Brain microvascular endothelial cell (primary cell): ENCODE results near the gene UBE2G2.
"Not testable (repeated sequence)": the region's sequence is repeated elsewhere in the genome, so short reads cannot be mapped to it uniquely, and the experiment has no call there.

Source experiments
- DNase-seq: peaks from one replicate; pipeline ENCODE4 v3.0.0-alpha.2; 2020
- H3K27ac ChIP-seq: fragments of 250-450 bp; sonication (Bioruptor Pico); 2 replicates; pipeline ENCODE4 v1.5.1; 2020; ENCODE audit warnings: mild to moderate bottlenecking, moderate library complexity
- H3K27me3 ChIP-seq: fragments of 250-450 bp; sonication (Bioruptor Pico); replicated peaks from 2 replicates; pipeline ENCODE4 v1.5.1; 2020; ENCODE audit warnings: mild to moderate bottlenecking
- H3K36me3 ChIP-seq: fragments of 250-450 bp; sonication (Bioruptor Pico); replicated peaks from 2 replicates; pipeline ENCODE4 v1.5.1; 2020; ENCODE audit warnings: mild to moderate bottlenecking
- H3K4me3 ChIP-seq: 2 replicates; pipeline ENCODE4 v1.5.1; 2011; ENCODE audit warnings: low read depth, mild to moderate bottlenecking, control low read depth, low read length, moderate library complexity
- in situ Hi-C: cut with HindIII; loops from 2 replicates; pipeline ENCODE4 v1.10.0; 2017; ENCODE audit warnings: low sequenced_read_pairs, low pct_ligation_motif_present
- TF ChIP-seq, protein P1 (sequence below): IDR thresholded peaks from 2 replicates; pipeline ENCODE4 v1.5.1; 2011; ENCODE audit warnings: low read depth, mild to moderate bottlenecking, moderate library complexity, low read length, control low read depth, inconsistent platforms; ENCODE audit errors: missing control alignments

UBE2G2 gene

DNA sequence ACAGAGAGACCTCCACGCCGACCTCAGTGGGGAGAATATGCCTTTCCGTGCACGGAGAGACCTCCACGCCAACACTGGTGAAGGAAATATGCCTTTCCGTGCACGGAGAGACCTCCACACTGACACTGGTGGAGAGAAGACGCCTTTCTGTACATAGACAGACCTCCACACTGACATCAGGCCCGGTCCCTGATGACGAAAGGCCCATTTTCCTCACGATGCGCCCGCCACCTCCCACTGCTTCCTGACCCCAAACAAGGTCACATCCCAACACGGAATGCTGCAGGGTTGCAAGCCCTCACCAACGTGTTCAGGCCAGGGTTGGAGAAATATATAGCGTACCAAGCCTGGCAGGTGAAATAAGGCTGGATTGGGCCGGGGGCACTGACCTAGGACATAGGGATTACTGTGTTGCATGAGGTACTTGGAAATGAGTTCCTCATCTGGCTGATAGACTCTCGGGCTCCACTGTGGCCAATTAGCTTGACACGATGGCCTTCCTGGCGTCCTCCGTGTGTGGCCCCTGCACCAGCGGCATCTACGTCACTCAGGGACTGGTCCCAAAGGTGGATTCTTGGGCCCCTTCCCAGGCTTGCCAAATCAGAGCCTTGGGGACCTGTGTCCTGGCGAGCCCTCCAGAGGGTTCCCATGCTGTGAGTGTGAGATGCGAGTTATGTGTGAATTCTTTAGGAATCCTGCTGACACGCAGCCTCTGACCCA is 32.8 kb upstream of the UBE2G2 start:
- H3K27ac ChIP-seq: no peak overlapping the region
- in situ Hi-C loops: no loop called here
- no peak for DNase-seq
- no peak overlapping the region for H3K4me3 ChIP-seq
- H3K27me3 ChIP-seq: peaks cover 3% of the 10 kb centered on the region
- TF ChIP-seq, protein P1, sequence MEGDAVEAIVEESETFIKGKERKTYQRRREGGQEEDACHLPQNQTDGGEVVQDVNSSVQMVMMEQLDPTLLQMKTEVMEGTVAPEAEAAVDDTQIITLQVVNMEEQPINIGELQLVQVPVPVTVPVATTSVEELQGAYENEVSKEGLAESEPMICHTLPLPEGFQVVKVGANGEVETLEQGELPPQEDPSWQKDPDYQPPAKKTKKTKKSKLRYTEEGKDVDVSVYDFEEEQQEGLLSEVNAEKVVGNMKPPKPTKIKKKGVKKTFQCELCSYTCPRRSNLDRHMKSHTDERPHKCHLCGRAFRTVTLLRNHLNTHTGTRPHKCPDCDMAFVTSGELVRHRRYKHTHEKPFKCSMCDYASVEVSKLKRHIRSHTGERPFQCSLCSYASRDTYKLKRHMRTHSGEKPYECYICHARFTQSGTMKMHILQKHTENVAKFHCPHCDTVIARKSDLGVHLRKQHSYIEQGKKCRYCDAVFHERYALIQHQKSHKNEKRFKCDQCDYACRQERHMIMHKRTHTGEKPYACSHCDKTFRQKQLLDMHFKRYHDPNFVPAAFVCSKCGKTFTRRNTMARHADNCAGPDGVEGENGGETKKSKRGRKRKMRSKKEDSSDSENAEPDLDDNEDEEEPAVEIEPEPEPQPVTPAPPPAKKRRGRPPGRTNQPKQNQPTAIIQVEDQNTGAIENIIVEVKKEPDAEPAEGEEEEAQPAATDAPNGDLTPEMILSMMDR: no peak
- no peaks in the 10 kb centered on the region for H3K36me3 ChIP-seq

DNA sequence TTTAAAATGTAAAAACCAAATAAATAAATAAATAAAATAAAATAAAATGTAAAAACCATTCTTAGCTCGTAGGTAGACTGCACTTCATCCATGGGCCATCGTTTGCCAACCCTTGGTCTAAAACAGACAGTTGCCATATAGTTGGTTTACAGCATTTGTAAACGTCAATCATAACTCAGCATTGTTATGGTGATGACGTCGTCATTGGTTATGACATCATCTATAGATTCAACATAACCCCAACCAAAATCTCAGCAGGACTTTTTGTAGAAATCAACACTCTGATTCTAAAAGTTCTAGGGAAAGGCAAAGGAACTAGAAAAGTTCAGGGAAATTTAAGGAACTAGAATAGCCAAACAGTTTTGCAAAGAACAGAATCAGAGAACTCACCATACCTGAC is 32.0 kb upstream of the UBE2G2 start:
- TF ChIP-seq, protein P1: no peak
- Histone ChIP-seq H3K4me3 (no peak overlapping the region), H3K27ac (no peak overlapping the region), H3K36me3 (no peaks in the 10 kb centered on the region), H3K27me3 (peaks cover 3% of the 10 kb centered on the region)
- in situ Hi-C loops: no loop called here
- no peak for DNase-seq

DNA sequence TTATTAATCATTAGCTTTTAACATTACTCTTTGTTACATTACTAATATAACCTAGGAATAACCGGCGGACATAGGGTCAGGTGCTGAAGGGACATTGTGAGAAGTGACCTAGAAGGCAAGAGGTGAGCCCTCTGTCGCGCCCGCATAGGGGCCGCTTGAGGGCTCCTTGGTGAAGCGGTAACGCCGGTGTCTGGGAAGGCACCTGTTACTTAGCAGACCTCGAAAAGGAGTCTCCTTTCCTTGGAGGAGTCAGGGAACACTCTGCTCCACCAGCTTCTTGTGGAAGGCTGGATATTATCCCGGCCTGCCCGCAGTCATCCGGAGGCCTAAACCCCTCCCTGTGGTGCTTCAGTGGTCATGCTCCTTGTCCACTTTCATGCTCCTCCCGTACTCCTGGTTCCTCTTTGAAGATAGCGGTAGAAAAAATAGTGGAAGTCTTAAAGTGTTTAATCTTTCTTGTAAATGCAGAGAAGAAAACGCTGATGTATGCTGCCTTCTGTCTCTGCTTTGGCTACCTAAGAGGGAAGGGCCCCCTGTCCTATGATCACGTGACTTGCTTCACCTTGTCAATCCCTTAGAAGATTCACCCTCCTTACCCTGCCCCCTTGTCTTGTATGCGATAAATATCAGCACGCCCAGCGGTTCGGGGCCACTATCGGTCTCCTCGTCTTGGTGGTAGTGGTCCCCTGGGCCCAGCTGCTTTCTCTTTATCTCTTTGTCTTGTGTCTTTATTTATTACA is 31.1 kb upstream of the UBE2G2 start:
- in situ Hi-C loops, H3K27me3 ChIP-seq, H3K27ac ChIP-seq, DNase-seq, H3K36me3 ChIP-seq, H3K4me3 ChIP-seq: not testable (repeated sequence)

DNA sequence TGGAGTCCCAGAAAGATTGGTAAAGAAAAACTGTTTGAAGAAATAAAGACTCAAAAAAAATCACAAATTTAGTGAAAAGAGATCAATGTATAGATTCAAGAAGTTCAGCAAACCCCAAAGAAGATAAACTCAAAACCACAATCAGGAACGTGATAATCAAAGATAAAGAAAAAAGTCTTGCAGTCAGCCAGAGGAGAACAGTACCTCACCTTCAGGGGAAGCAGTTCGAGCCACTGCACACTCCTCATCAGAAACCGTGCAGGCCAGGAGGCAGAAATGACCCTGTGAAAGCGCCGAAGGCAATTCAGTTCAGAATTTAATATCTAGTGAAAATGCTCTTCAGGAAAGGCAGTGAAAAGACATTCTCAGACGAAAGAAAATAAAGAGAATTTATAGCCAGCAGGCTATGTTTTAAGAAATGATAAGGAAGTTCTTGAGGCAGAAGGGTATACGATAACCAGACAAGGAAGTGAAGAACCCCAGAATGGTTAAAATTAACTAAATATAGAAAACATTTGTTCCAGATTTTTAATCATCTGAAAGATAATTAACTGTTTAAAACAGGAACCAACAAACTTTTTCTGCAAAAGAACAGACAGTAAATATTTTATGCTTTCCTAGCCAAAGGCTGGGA is 29.7 kb upstream of the UBE2G2 start:
- in situ Hi-C loops: no loop called here

DNA sequence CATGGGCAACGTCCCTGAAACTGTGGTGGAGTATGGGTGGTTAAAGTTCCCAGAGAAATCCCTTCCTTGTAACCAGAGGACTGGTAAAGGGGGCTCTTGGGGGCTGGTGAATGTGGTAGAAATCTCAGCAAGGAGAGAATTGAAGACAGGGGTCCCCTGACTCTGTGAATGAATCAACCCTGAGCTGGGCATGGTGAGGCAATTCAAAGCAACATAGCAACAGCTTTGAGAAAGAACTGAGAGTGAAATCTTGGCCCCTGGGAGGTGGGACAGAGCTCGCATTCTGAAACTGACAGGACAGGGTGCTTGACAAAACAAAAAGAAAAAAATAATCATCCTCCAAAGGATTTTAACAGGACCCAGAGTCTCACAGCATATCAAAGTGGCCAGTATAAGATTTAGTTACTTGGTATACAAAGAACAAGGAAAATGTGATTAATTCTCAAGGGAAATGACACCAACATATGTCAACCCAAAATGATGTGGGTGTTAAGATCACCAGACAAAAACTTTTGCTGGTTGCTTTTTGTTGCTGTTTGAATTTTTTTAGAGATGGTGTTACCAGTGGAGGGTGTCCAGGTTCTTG is 28.0 kb upstream of the UBE2G2 start:
- in situ Hi-C loops: no loop called here
- Histone ChIP-seq H3K4me3 (no peak overlapping the region), H3K27me3 (no peaks in the 10 kb centered on the region), H3K27ac (no peak overlapping the region), H3K36me3 (no peaks in the 10 kb centered on the region)
- TF ChIP-seq, protein P1: no peak
- DNase-seq: no peak

More for the DNA sequence above, 29.7 kb upstream of the UBE2G2 start:
- Histone ChIP-seq H3K27me3 (no peaks in the 10 kb centered on the region), H3K4me3 (no peak overlapping the region), H3K27ac (no peak overlapping the region), H3K36me3 (no peaks in the 10 kb centered on the region)
- TF ChIP-seq, protein P1: no peak
- DNase-seq: no peak
